ENCODE results near the gene KANK2.
"Not testable (repeated sequence)": the region's sequence is repeated elsewhere in the genome, so short reads cannot be mapped to it uniquely, and the experiment has no call there.

KANK2 gene

DNA sequence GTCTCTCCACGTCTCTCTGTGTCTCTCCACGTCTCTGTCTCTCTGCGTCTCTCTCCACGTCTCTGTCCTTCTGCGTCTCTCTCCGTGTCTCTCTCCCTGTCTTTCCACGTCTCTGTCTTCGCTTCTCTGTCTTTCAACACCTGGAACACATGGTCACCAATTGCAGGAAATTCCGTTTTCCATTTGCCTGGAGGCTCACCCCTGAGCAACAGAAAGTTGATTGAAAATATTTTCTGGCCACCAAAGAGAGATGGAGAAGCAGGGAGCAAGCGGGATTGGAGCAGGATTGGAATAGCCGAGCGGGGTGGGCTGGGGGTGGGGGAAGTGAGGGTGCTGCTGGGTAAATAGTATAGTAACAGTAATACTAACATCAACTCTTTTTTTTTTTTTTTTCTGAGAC lies 1.7 kb downstream of the KANK2 start:
- no peak for DNase-seq

DNA sequence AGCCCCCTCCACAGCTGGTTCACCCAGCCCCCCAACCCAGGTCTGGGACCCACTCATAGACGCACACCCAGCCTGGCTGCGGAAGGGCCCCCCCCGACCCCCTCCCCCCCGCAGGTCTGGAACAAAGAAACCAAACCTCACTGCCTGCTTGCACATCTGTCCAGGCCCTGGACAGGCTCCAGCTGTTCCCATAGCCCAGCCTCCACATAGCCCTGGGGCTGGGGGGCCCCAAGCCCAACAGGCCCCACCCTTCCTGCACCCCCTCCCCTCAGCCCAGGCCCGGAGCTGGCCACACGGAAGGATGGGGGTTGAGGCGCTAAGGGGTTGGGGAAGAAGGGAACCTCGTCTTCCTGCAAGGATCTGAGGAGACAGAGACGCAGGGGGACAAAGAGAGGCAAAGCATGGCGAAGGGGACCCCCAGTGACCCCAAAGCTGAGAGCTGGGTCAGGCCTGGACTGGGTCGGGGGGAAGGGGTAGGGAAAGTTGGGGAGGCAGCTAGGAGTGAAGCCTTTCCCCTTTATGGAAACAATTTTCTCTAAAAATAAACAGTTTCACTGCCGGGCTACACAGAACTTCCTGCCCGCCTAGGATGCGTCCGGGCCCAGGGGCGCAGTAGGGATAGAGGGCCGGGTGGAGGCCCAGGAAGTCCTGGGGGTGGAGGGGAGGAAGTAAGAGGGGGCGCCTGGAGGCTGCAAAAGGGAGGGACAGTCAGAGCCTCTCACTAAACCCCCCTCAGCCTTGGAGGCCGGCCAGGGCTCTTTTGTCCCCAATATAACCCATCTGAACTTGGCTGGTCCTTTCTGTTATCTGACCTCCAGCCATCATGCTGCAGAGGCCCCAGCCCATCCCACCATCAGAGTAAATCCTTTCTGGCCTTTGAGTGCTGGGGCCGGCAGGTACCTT lies 2.4 kb downstream of the KANK2 start:
- no peak for DNase-seq

DNA sequence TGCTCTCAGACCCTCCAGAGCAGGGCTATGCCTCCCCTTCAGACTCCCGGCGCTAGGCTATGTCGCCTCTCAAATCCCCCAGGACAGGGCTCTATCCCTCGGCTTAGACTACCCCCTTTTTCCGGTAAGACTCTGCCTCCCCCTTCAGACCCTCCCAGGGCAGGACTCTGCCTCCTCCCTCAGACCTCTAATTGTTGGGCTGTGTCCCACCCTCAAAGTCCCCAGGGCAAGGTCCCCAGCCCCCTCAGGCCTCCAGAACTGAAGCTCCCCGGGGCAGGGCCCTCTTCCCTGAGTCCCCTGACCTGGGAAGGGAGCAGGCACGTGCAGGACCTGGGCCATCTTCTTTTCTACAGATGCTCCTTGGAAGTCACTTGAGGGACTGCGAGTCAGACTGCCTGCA lies 3.2 kb downstream of the KANK2 start:
- DNase-seq: no peak

DNA sequence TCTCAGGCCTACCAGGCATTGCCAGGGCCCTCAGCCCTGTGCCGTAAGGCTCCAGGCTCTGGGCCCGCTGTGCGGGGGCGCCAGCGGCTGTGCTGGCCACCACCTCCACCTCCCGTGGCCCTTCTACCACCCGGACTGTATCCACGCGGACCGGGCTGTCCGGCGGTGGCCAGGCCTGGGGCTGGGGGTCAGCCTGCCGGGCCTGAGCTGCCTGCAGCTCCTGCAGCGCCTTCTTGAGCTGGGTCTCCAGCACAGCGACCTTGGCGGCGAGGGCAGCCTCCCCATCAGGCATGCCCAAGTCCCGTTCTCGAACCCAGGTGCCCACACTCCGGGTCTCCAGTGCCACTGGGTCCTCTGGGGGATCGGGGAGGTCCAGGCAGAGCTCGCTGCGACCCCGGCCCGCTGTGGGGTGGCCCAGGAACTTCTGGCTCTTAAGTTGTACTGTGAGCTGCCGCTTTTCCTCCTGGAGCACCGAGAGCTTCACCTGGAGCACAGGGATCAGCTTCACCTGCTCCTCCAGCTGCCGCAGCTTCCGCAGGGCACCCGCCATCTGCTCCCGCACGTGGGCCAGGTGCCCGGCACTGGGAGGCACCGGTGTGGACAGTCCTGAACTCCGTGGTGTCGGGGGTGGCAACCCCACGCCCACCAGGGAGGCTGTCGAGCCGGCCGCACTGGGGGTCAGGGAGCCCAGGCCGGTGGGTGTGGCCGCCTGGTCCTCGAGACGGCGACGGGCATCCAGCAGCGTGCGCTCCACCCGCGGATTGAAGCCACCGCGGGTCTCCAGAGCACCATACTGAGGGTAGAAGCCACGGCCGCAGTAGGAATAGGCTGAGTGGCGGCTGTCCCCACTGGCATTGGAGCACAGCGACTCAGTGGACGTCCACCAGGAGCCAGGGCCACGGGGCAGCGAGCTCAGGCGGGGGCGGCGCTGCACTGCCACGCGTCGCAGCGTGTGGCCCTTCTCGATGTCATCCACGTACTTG lies 4.1 kb downstream of the KANK2 start:
- DNase-seq: no peak

DNA sequence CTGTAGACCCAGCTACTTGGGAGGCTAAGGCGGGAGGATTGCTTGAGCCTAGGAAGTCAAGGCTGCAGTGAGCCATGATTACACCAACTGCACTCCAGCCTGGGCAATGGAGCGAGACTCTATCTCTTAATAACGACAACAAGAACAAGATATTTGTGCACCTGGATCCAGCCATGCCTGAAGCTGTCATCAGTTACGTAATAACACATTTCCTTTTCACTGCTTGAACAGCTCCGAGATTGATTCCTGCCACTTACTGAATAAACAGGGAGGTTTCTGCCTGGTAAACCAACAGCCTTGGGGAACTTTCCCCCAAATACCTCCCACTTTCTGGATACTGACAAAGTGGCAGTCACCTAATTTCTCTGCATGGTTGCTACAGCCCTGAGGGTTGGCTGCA lies 5.4 kb downstream of the KANK2 start:
- no peak for DNase-seq

DNA sequence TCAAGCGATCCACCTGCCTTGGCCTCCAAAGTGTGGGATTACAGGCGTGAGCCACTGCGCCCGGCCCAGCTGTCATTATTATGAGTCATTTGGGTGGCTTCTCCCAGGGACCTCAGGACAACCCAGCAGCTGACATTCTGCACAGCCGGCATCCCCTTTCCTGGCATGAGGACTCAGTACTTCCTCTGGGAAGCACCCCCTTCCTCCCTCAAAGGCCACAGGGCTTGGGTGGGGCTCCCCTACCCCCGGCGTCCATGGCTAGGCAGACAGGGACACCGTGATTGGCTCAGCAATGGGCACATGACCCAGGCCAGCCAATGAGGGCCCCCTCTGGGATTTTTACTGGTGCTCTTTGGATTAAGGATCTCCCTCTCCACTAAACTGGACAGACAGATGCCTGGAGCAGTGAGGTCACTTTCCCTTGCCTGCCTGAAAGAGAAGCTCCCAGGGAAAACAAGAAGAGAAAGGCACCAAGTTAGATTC lies 6.0 kb downstream of the KANK2 start:
- no peak for DNase-seq

DNA sequence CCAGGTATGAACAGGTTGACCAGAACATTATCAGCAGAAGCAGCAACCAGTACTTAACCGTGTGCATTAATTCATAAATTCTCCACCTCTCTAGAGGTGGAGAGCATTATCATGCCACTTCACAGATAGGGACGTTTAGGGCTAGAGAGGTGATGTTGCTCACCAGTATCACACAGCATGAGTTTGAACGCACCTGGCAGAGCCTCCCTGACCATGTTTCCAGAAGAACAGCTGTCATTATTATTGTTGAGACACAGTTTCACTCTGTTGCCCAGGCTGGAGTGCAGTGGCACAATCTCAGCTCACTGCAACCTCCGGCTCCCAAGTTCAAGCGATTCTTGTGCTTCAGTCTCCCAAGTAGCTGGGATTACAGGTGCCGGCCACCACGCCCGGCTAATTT lies 6.8 kb downstream of the KANK2 start:
- no peak for DNase-seq

DNA sequence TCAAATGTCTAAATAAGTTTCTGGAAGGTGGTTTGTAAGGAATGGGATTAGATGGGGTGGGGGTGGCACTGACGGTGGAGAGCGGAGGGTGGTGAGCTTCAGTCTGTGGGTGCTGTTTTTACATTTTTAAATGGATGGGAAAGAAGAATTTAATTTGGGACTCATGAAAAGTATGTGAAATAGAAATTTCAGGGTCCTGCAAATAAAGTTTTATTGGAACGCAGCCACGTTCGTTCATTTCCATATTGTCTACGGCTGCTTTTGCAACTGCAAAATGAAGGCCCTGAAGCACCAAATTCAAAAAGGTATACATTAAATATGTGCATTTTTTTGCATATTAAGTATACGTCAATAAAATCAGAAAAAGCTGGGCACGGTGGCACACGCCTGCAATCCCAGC lies 9.9 kb downstream of the KANK2 start:
- no peak for DNase-seq

DNA sequence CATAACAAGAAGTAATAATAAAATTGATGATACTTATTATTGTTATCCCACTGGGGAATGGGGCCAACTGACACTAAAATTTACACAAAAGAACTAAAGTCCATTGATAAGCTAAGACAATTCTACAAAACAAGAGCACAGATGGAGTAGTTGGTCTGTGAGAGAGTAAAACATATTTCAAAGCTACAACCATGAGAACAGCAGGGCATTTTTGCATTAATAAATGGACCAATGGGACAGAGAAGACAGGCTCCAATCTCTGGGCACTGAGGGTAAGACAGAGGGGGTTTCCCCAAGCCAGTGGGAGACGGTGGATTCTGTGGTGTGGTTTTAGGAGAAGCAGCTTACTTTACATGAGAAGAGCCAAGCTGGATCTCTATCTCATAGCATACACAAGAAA lies 14.4 kb downstream of the KANK2 start:
- no peak for DNase-seq

DNA sequence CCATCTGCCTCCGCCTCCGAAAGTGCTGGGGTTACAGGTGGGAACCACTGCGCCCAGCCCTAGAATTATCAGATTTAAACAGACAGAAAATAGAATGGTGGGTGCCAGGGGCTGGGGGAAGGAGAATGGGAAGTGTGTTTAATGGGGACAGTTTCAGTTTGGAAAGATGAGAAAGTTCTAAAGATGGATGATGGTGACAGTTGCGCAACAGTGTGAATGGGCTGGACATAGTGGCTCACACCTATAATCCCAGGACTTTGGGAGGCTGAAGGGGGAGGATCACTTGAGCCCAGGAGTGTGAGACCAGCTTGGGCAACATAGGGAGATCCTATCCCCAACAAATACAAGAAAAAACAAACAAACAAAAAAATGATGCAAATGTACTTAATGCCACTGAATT lies 15.9 kb downstream of the KANK2 start:
- no peak for DNase-seq

DNA sequence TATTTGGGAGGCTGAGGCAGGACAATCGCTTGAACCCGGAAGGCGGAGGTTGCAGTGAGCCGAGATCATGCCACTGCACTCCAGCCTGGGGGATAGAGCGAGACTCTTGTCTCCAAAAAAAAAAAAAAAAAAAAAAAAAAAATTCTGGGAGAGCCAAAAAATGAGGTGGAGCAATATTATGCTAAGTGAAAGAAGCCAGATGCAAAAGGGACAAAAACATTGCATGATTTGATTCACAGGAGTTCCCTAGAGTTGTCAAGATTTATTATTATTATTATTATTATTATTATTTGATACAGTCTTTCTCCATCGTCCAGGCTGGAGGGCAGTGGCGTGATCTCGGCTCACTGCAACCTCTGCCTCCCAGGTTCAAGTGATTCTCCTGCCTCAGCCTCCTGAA lies 16.4 kb downstream of the KANK2 start:
- DNase-seq: not testable (repeated sequence)

DNA sequence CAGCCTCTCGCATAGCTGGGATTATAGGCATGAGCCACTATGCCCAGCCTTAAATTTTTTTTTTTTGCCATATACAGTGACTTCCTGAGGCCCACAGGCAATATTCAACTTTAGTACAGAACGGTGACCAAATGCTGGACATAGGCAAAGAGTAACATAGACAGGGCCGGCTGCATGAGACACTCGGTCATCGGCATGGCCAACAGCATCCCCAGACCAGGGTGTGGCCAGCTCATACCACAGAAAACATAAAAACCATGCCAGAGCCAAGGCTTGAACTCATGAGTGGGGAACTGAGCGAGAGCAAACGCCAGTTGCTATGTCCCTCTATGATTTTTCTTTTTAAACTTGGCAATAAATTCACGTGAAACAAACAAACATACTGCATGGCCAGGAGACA lies 17.0 kb downstream of the KANK2 start:
- DNase-seq: no peak

DNA sequence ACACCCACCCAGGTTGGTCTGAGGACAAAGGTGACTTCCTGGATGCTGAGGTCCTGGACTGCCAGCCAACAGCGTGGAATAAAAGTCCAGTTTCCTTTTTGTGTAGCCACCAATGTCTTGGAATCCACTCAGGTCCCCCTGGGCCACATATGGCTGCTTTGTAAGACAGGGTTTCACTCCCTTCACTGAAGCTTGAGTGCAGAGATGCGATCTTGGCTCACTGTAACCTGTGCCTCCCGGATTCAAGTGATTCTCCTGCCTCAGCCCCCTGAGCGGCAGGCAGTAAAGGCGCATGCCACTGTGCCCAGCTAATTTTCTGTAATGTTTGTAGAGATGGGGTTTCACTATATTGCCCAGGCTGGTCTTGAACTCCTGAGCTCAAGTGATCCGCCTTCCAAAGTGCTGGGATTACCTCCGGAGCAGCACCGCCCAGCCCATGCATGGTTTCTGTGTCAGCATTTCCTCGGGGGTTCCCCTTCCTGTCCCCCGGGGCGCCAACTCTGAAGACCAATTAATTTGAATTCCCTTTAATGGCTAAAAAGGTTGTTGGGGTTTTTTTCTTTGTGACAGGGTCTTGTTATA lies 17.5 kb downstream of the KANK2 start:
- DNase-seq: peak; percentile 21

DNA sequence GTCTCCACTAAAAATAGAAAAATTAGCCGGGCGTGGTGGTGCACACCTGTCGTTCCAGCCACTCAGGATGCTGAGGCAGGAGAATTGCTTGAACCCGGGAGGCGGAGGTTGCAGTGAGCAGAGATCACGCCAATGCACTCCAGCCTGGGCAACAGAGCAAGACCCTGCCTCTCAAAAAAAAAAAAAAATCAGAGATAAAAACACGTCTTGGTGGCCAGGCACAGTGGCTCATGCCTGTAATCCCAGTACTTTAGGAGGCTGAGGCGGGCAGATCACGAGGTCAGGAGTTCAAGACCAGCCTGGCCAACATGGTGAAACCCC lies 18.2 kb downstream of the KANK2 start:
- not testable (repeated sequence) for DNase-seq

DNA sequence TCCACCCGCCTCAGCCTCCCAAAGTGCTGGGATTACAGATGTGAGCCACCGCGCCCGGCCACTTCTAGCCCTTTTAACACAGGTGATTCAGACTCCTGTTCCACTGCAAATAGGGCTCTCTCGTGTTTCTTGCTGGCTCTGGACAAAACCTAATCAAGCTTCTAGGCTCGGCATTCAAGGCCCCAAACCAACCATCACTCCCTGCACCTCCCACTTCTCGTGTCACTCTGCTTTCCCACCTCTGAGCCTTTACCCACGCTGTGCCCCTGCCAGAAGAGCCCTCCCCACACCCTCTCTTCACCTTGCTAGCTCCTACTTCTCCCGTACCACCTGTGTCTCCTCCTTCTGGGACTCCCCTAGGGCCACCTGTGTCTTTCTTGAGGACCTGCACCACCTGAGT lies 19.8 kb downstream of the KANK2 start:
- no peak for DNase-seq

DNA sequence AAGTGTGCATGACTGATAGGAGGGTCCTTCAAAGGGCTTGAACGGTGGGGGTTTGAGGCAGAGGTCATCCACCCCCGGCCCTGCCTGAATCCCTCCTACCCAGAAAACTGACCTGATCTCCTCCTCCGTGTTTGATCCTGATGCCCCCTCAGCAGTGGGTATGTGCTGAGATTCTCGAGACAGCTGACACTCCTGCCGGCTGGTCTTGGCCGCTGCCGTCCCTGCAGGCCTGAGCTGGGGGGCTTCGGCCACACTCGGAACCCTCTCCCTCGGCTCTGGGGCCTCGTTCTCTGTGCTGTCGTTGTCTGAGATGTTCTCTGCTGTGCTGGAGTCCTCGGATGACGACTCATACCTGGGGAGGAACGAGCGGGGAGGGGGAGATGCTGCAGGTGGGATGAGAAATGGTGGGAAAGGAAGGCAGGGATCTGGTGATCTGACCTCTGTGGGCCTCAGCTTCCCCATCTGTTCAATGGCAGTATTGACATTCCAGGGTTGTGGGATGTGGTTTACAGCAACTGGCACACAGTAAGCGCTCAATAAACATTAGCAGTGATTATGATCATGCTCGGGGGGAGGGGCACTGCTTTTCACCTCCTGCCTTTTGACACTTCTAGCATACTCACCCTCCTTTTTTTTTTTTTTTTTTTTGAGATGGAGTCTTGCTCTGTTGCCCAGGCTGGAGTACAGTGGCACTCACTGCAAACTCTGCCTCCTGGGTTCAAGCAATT lies 20.7 kb downstream of the KANK2 start:
- no peak for DNase-seq

DNA sequence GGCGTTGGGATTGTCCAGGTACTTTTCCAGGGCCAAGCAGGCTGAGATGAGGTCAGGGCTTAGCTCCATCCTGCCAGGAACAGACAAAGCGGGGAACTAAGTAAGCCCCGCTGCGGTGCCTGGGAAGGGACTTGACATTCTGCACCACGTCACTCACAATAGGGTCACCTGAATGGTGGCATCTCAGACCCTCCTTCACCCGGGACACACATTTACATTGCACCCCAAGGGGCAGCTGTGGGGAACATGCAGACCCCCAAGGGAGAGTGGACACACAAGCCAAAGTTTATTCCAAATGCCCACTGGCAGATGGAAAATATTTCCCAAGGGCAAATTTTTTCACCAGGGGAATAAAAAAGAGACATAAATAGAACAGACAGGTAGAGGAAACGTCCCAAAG lies 21.4 kb downstream of the KANK2 start:
- no peak for DNase-seq

DNA sequence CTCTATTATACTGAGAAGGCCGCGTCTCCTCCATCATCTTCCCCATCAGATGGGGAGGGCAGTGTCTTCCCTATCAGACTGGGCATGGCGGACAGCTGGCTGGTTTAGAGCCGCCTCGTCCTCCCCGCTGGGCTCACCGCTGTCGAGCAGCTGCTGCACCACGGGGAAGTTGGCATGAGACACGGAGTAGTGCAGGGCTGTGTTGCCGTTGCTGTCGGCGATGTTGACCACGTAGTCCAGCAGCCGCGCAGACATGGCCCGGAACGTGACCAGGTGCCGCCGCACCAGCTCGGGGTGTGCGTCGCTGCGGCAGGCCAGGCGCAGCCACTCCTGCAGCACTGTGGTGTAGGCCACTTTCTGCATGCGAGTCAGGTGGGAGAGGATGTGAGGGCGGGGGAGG lies 23.0 kb downstream of the KANK2 start:
- DNase-seq: no peak

DNA sequence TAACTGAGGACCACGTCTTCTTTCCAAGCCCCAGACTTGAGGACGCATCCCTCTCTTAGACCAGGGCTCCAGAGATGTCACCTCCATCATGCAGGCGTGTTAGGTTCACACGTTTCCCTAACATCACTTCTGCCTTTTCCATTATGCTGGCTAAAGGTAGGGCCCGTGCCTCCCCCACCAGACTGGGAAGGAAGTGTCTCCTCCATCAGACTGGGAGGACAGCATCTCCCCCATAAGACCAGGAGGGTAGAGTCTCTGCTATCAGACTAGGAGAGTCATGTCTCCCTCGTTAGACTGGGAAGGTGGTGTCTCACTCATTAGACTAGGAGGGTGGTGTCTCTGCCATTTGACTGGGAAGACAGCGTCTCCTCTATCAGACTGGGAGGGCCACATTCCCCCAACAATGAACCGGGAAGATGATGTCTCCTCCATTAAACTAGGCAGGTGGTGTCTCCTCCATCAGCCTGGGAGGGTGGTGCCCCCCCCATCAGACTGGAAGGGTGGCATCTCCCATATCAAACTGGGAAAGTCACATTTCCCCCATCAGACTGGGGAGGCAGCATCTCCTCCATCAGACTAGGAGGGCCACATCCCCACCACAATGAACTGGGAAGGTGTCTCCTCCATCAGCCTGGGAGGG lies 23.7 kb downstream of the KANK2 start:
- no peak for DNase-seq

DNA sequence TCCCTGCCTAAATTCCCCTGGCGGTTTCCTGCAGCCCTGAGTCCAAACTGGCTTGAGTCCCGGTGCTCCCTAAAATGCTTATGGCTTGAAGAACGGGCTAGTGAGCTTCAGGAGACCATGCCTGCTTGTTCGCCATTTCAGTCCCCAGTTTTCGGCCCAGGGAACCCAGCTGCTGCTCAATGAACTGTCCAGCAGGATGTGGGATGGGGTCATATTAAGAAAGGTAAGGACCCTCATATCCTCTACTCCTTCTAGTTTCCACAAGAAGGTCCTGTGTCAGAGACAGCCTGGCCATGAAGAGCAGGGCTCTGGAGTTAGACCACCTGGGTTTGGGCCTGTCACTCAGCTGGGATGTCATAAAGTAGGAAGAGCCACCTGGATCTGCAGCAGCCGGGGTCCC lies 24.8 kb downstream of the KANK2 start:
- no peak for DNase-seq

DNA sequence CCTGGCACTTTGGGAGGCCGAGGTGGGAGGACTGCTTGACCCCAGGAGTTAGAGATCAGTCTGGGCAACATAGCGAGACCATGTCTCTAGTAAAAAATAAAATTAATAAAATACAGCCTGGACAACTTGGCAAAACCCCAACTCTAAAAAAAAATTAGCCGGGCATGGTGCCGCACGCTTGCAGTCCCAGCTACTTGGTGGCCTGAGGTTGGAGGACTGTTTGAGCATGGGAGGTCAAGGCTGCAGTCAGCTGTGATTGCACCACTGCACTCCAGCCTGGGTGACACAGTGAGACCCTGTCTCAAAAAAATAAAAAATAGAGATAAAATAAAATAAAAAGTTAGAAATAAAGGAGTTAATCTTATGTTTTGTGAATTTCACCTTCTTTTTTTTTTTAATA lies 26.2 kb downstream of the KANK2 start:
- DNase-seq: no peak
